Cardiac fibroblast (primary cell): ENCODE data around the gene CEP68.
"Not testable (repeated sequence)": the region's sequence is repeated elsewhere in the genome, so short reads cannot be mapped to it uniquely, and the experiment has no call there.

Experiments used
- DNase-seq, 2 donors: peaks; one replicate each; pipeline versions ENCODE4 v3.0.0 to v3.0.0-alpha.2; 2010; ENCODE audit warnings: low read depth in 2 of 2
- H3K4me3 ChIP-seq, 2 donors: replicated peaks in 1 of 2; 1 replicate in 1 of 2; 2 replicates in 1 of 2; pipeline ENCODE4 v1.5.1; 2011; ENCODE audit warnings: low read depth in 2 of 2, low read length in 2 of 2, mild to moderate bottlenecking in 2 of 2, moderate library complexity in 1 of 2
- TF ChIP-seq, protein P1 (sequence below): IDR thresholded peaks from one replicate; pipeline ENCODE4 v1.5.1; 2011; ENCODE audit warnings: low read depth, mild to moderate bottlenecking, low read length, inconsistent platforms

Gene CEP68

DNA sequence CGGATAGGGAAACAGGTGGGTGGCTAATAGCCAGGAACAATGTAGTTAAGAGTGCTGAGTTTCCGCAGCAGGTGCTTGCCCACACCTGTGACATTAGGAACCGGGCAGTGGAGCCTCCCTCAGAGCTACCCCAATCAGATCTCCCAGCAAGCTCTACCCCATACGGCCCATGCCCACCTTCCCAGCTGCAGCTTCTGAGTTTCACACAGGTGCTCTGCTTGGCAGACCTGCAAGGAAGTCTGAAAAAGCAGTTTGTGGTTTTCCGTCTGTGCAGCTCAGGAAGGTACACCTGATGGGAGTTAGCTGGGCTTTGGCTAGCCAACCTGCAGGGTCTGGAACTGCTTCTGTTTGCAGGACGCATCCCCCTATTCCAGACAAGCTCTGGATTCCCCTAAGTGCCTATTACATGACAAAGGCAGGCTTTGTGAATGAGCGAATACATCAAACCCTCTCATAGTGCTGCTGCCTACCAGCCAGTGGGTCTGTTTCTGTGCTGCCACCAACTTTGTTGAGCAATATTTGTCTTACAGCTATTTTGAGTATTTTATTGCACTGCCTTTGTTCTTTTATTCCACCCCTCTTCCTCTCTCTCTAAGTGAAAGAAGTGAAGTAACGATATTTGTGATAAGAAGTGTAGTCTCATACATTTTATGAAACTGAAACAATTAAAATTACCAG is 24.7 kb upstream of the CEP68 start:
- TF ChIP-seq, protein P1, sequence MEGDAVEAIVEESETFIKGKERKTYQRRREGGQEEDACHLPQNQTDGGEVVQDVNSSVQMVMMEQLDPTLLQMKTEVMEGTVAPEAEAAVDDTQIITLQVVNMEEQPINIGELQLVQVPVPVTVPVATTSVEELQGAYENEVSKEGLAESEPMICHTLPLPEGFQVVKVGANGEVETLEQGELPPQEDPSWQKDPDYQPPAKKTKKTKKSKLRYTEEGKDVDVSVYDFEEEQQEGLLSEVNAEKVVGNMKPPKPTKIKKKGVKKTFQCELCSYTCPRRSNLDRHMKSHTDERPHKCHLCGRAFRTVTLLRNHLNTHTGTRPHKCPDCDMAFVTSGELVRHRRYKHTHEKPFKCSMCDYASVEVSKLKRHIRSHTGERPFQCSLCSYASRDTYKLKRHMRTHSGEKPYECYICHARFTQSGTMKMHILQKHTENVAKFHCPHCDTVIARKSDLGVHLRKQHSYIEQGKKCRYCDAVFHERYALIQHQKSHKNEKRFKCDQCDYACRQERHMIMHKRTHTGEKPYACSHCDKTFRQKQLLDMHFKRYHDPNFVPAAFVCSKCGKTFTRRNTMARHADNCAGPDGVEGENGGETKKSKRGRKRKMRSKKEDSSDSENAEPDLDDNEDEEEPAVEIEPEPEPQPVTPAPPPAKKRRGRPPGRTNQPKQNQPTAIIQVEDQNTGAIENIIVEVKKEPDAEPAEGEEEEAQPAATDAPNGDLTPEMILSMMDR: no peak
- no peak overlapping the region for H3K4me3 ChIP-seq
- peak in 1 of 2 donors; percentile 21 for DNase-seq

DNA sequence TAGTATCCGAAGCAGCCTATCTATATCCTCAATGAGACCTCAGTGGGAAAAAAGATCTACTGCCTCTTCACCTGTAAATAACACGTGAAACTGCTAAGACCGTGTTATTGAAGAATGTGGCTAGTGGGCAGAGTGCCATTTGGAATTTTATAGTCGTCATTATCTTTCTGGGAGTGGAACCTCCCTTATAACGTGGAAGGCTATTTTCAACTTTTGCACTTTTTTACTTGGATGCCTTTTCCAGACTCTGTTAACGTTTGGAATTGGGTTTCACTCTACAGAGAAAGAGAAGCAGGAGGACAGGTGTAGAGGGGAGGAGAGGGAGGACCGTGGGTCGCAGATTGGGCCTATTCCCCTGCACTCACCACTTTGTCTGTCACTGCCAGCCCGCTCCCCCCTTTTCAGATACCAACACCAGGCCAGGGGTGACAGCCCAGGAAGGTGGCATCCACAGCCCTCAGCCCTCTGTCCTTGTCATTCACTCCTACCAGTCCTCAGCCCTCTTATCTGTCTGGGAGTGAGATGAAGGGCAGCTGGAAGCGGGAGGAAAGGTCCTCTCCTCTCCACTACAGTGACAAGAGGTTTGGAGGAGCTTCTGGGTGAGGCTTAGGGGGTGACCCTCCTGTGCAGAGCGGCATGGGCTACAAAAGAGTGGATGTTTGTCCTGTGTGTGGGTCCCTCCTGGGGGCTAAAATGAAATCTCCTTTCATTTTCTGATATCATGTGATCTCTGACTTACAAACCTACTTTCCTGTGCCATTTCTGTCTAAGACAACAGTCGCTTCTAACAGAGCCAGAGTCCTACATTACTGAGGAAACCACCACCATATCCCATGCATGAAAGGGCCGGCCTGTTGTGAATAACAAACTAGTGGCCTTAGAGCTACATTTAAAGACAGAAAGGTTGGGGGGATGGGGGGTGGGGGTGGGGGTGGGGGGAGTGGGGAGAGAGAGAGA is 23.9 kb upstream of the CEP68 start:
- TF ChIP-seq, protein P1: no peak
- H3K4me3 ChIP-seq: no peak overlapping the region
- peak in 1 of 2 donors; percentile 13 for DNase-seq

DNA sequence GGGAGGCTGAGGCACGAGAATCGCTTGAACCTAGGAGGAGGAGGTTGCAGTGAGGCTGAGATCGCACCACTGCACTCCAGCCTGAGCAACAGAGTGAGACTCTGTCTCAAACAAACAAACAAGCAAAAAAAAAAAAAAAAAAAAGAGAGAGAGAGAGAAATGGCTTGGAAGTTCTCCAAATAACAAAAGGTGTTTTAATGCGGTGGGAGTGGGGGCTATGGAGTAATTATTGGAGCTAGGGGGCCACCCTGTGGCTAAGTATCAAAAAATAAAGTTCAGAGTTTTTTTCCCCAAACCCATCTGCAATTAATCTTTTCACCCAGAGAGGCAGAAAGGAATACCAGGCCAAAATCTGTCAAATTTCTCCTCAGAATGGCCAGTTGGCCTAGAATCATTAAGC is 23.0 kb upstream of the CEP68 start:
- no peak overlapping the region for H3K4me3 ChIP-seq
- DNase-seq: peak; percentile 10 to 29
- TF ChIP-seq, protein P1: no peak

DNA sequence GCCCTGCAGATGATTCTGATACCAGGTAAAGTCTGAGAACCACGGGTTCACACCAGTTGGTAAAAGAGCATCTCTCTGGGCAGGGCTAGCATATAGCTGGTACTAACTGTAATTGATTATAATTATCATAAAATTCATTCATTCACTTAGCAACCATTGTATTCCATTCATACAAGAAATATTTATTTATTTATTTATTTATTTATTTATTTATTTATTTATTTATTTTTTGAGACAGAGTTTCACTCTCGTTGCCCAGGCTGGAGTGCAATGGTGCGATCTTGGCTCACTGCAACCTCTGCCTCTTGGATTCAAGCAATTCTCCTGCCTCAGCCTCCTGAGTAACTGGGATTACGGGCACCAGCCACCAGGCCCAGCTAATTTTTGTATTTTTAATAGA is 22.5 kb upstream of the CEP68 start:
- H3K4me3 ChIP-seq, DNase-seq: not testable (repeated sequence)

DNA sequence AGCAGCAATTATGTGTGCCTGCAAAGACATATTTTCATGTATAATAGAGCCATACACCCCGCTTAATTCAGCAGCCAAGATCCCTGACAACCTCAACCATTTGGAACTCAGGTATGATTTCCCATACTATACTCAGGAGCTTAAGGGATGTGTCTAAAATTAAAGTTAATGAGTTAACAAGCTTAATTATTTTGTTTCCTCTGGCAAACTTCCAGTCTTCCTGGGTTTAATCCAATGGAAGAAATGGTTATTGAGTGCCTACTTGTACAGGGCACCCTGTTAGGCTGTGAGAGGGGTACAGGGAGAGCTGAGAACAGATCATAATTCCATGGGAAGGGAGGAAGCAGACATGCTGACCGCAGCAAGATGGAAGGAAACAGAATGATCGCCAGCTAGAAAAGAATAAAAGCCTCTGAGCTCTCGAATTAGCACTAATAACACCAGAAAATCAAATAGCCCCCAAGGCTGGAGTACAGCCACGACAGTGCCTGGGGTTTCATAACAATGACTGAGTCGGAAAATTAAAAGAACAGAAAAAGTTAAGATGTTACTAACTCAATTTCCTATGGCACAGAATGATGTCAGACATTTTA is 20.8 kb upstream of the CEP68 start:
- no peak overlapping the region for H3K4me3 ChIP-seq
- DNase-seq: no peak
- TF ChIP-seq, protein P1: no peak

DNA sequence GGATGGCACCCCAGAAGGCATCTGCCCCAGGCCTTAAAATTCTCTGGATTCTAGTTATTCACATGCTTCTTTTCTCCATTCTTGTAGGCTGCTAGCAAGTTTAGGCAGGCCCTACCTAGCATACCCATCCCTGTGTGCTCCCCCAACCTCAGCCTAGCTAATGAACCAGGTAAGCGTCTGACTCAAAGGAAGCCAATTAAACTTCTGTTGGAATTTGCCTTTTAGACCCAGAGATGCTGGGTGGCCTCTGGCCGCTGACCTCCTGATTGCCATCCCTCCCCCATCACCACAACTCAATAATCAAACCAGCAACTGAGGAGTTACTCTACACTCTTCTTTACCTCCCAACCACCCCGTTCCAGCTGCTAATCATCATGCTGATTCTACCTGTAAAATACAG is 19.0 kb upstream of the CEP68 start:
- no peak for DNase-seq
- no peak overlapping the region for H3K4me3 ChIP-seq
- TF ChIP-seq, protein P1: no peak

DNA sequence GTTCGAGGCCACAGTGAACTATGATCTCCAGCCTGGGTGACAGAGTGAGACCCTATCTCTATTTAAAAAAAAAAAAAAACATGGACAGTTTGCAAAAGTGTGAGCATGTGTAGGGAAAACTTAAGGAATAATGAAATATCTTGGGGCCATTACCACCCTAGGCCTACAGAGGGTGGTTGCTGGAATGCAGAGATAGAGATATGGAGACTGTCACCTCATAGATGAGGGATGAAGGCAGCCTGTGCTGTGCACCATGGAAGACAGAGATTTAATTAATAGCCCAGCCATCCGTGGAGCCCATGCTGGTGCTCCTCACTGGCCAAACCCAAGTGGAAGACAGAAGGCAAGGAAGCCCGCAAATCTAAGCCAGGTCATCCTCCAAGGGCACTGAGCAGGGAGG is 16.6 kb upstream of the CEP68 start:
- TF ChIP-seq, protein P1: no peak
- DNase-seq: no peak
- H3K4me3 ChIP-seq: no peak overlapping the region
